HG03060 (cell line): Measurements from ENCODE around the gene ANO6.

Experiments used
- ATAC-seq: cut with Tn5 transposase; IDR thresholded peaks from one replicate; pipeline ENCODE4 v1.9.1; 2021; ENCODE audit warnings: low read depth, moderate number of reproducible peaks; ENCODE audit not compliant: unreplicated experiment

The ANO6 gene

DNA sequence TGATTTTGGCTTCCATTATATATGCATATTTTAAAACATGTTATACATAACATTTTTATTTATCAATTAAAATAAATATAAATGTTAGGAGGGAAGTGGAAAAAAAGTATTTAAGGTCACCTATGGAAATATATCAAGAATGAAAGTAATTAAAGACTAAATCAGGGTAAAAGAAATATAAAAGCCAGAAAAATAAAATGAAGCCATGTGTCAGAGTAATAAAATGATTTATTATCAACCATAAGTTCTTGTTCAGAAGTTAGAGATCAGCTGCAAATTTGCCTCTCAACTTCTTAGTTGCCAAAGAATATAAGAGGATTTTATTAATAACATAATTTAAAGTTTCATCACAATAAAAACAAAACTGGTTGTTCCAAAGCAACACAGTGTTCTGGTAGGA, 121.9 kb downstream of the ANO6 start:
- ATAC-seq, result no peak

DNA sequence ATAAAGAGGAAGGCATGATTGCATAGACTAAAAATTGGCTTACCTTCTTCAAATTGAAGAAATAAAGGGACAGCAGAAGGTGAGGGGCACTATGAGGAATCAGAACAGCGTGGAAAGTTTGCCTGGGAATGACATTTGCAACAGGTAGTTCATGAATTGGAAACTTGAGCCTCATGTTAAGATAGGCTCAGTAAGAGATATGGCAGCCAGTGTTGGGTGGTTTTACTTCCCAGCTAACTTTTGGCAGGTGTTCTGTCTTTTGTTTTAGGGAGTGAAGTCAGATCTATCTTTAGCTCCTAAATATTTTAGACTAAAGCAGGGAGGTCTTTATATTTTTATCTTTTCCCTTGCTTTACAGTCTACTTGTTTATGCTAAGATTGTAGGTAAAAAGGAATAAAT, 122.4 kb downstream of the ANO6 start:
- ATAC-seq, result no peak

DNA sequence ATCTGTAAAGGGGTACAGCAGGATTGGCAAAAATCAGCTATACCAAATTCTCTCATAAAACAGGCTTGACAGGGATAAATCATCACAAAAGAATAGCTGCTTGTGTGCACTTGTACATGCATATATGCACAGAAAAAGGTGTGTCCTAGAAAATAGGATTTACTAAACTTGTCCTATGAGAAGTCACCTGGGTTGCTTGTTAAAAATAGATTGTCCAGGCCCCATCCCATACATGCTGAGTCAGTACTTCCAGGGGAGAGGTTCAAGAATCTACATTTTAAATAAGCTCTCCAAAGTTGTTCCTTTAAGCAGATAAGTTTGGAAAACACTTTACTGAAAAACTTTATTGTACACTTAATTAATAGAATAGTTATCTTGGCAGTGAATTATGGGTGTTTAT, 123.1 kb downstream of the ANO6 start:
- no peak for ATAC-seq

DNA sequence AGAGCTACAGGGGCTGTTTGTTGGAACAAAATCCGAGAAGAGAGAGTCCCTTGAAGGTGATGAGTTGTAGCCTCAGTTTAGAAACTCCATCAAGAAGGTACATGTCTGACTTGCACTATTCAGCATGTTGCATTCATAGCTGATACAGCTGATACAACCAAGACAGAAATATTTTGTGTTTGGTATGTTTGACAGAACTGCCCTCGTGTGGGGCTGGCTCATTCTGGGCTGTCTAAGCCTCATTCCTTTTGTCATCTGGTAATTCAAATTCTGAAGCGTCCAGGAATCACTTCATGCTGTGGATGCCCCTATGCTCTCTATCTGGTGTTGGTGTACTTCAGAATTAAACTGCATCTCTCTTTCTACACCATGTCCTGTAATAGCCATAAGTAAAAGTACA, 126.3 kb downstream of the ANO6 start:
- no peak for ATAC-seq

DNA sequence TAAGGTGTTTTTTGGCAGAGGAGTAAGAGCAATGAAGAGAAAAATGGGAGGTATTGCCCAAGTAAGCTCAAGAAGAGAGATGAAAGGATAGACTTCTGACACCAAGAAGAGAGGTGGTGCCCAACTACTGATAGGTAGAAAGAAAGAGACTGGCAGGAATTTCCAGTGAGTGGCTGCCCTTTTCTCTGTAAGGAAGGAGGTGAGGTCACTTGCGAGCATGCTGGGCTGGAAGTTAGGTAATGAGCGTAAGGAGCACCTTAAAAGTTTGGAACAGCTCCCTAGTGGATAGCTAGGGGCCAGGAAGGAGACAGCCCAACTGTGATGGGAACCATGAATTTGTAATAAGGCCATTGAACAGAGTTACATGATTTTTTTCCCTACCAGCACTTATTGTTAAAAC, 127.0 kb downstream of the ANO6 start:
- ATAC-seq, result no peak

DNA sequence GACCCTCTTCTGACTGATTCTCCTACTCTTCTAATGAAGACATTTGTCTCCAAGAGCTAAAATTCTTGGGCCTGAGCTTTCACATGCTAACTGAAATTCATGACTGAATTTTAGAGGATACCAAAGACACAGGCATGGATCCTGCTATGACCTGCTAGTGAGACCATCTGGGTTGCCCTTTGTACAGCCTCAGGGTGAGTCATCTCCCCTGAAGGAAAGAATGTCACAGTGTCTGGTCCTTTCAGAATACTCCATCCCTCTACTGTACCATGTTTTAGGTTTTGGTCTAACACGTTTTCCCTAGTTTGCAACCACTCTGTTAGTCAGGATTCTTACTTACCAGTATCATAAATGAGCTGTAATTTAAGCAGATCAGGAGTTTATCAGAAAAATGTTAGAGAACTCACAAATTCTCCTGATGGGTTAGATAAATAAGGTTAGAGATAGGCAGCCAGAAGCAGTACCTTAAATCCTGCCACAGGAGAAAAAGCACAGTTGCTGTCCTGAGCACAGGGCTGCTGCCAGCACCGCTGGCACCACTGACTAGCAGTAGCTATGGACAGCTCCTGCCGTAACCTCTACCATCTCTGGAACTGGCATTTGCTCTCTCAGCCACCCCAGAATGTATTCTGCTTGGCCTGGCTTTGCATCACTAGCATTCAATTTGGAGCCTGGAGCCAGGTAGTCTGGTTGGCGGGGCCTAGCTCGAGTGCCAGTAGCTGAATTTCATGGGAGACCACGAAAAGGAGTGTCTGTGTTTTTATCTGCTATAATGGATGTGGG, 127.6 kb downstream of the ANO6 start:
- ATAC-seq, result no peak

DNA sequence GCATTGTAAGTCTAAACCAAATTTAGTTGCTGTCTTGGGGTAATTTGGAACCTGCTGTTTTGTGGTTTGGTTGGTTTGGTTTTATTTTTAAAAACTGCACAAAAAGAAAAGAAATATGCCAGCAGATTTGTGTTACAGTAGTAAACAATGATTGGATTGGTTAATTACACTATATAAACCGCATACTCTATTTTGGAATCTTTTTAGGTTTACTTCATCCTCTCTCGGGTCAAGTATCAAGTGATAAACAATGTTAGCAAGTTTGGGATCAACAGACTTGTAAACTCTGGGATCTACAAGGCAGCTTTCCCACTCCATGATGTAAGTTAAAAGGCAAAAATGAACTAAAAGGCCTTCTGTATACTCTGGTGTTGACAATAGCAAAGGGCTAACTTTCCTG, 132.4 kb downstream of the ANO6 start:
- no peak for ATAC-seq

DNA sequence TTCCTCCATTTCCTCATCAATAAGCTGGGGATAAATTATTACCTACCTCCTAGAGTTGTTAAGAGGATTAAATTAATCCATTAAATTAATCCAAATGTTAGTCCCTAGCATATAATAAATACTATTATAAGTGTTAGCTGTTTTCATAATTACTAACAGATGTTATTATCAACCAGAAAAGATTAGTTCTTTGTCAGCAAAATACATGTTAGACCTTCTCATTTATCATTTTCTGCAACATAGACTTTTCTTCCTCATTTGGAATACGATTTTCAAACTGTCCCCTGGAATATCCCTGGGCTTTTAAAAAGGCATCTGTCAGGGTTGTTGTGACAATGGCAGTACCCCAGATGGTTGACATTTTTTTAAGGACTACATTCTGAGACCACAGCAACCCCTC, 133.1 kb downstream of the ANO6 start:
- ATAC-seq, result no peak

DNA sequence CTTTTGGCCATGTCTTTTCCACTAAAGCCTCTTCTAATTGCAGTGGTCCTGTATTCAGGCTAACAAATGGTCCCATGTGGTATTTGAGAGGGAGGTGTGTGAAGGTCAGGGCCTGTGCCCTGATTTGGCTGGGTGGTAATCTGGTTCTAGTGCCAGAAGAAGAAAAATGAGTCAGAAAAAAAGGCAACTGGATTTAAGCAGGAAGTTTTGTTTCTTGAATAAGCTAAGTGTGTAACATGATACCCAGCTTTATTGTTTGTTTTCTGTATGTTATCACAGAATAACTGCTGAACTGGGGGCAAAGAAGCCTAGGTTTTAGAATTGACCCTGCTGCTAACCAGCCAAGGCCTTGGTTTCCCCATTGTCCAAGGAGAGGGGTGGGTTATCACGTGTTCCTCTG, 134.0 kb downstream of the ANO6 start:
- ATAC-seq, result no peak

DNA sequence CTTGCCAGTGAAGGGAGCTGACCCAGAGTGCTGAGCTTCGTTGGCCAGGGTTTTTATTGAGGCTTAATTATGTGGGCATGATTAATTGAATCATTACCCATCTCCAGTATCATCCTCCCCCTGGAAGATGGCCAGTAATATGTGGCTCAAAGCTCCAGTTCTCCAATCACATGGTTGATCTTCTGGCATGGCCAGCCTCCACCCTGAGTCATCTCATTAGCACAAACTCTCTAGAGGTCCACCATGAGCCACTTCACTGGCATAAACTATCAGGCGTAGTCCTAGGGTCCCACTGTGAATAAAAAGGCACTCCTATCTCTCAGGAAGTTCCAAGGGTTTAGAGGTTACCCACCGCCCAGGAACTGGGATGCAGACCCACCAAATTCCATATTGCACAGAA, 135.0 kb downstream of the ANO6 start:
- no peak for ATAC-seq

DNA sequence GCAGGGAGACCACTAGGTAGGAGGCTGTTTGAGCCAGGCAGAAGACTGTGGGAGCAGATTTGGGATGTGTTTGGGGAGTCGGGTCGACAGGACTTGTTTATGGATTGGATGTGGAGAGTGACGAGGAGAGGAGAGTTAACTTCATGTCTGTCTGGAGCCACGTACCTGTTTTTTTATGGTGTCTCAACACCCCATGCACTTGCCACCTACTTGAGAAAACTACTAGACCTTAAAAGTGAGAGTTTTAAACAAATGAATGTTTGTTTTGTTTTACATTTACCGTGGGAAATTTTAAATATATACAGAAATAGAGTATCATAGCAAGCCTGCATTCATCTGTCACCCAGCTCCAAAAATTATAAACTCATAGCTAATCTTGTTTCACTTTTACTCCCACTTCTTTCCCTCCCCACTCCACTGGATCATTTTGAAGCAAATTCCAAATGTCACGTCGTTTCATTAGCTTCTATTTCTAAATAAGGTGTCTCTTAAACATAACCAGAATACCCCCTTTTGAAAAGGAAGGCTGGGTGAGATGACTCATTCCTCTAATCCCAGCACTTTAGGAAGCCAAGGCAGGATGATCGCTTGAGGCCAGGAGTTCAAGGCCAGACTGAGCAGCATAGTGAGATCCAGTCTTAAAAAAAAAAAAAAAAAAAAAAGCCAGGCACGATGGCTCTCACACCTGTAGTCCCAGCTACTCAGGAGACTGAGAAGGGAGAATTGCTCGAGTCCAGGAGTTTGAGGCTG, 136.2 kb downstream of the ANO6 start:
- ATAC-seq, result no peak

DNA sequence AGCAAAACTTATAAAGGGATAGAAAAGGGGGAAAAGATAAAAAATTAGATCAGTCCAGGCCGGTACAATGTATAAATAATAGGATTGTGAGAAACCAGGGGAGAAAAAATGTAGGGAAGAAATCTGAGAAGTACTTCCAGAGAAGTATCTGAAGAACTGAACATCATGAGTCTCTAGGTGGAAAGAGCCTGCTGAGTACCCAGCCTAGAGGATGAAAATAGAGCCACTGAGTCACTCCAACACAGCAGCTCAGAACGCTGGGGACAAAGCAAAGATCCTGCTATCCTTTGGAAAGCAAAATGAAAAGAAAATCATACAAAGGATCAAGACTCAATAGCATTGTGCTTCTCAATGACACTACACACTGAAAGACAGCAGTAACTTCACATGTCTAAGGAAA, 138.0 kb downstream of the ANO6 start:
- no peak for ATAC-seq

DNA sequence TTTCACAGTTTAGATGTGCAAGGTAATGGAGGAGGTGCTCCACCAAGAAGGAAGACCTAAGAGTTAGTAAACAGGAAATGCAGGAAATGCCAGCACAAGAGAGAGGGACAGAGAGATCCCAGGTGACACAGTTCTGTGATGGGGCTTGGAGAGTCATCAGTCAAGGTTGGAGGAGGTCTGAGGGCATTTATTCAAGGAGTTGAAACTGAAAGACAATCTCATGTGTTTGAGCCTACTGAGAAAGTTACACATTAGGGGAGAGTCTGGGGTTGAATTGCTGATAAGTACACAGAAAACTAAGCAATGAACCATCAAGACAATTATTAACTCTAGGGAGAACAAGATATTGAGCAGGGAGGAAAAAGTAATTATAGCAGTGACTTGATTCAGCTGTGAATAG, 138.5 kb downstream of the ANO6 start:
- ATAC-seq, result peak; percentile 64

DNA sequence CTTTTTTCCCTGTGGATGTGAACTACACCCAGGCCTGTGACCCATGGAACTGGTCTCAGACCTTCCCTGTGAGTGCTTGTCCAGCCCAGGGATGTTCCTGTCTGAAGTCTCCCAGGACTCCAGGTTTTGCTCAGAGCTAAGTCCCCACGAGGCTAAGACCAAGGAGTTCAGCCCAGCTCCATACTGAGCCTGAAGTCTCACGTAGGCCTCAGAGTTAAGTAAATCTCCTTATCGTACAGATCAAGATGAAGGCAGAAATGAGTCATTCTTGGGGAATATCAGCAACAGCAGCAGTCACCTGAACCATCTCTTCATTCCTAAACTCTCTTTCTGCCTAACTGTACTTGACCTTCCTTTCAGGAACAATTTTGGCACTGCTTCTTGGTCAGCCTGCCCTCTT, 139.8 kb downstream of the ANO6 start:
- no peak for ATAC-seq

DNA sequence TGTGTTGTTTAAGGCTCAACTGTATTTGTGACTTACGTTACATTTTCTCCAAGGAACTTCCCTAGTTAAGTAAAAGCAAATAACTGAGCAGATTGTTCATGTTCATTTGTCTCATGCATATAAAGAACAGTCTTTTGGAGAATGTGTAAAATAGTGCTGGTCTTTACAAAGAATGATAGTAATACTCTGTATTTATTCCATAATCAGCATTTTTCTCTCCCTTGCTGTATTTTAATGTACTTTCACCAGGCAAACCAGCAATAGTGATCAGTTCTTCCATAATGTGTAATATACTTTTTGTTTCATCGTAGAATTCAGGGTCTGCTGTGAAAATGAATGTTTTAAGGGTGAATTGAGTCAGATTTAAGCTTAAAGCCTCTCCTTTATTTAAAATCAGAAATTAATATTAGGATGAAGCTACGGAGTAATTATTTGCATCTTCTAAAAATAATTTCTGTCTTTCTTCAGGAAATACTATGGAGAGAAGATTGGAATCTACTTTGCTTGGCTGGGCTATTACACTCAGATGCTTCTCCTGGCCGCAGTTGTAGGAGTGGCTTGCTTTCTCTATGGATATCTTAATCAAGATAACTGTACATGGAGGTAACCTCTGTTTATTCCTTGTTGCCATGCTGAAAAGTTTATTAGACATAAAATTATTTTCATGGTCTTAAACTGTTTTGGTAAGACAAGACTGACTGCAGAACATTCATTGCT, 141.1 kb downstream of the ANO6 start:
- ATAC-seq, result no peak

DNA sequence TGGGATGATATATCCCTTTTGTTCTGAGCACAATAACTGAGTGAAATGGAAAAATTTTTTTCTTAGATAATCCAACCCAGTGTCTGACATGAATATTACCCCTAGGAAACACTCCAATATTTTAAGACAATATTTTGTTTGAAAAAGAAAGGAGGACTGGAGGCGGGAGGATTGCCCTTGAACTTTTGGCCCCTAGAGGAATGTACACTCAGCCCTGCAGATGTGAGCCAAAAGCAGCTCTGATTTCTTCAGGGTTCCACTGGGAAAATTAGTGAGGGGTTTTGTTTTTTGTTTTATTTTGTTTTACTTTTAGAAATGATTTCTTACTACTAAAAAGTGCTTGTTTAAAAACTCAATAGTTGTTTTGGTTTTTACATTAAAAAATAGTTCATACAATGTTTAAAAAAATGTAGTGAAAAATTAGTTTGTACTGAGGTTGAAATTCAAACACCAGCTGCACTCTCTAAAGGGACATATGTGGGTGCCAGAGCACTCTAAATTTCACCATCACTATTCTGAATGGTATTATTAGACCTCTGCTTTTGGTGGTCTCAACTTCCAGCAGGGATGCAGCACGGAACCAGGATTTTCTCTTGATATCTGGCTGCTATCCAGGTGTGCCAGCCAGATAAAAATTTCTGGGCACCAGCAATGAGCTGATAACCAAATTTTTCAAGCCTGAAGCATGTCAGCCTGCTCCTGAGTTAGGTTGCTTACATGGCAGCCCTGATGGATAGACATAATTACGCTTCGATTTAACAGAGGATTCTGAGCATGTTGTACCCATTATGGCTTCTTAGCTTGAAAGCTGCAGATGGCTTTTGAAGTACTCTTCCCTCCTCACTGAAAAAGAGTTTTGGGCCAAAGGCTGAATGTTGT, 141.9 kb downstream of the ANO6 start:
- ATAC-seq, result no peak

DNA sequence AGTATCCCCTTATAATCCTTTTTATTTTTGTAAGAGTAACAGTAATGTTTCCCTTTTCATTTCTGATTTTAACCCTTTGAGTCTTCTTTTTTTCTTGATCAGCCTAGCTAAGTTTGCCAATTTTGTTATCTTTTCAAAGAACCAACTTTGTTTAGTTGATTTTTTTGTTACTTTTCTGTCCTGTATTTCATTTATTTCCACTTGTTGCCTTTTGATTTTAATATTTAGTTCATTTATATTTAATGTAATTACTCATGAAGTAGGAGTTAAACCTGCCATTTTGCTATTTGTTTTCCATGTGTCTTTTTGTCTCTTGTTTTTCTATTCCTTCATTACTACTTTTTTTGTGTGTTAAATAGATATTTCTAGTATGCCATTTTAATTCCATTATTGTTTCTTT, 146.4 kb downstream of the ANO6 start:
- ATAC-seq, result no peak

DNA sequence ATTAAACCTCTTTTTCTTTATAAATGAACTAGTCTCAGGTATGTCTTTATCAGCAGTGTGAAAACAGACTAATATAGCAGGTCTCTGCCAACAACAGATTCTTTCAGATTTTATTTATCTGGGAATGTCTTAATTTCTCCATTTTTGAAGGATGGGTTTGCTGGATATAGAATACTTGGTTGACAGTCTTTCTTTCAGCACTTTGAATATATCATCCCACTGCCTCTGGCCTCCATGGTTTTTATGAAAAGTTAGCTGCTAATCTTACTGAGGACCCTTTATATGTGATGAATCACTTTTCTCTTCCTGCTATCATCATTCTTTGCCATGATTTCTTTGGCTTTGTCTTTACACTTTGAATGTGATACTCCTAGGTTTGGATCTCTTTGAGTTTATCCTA, 148.0 kb downstream of the ANO6 start:
- no peak for ATAC-seq

DNA sequence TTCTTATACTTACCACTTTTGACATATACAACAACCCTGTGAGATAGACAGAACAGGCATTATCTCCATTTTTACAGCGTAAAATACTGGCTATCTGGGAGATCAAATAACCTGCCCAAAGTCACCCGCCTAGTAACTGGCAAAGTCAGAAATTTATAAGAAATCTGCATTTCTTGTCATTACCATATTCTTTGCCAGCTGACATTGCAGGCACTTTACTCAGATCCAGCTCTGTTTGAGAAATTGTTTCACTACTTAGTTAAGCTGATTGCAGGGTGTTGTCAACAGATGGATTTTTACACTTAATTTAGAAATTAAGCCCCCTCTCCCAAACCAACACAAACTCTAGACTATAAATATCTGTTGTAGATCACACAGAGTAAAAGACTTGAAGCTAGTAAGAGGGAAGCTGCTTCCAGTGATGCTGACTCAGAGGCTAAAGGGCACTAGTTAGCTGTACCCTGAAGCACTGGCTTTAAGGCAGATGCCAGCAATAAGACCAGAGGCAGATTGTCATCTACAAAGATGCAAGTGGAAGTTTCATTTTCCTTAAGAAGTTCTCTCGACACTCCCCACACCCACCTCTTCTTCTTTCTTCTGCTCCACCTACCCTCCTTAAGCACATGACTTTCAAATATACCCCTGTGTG, 153.1 kb downstream of the ANO6 start:
- ATAC-seq, result no peak

DNA sequence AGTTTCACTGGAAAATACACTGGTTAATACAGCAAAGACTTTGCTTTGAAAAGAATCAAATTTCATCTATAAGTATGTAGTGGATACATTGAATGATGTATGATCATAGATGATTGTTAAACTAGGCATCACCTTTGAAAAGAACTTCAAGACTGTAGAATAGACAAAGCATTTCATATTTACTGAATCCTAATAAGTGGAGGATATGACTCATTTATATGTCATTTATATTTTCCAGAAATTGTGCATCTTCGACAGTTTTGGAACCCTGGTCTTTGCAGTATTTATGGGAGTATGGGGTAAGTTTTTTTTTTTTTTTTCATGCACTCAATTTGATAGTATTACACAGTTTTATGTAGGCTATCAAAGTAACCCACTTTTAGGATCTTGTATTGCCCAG, 161.9 kb downstream of the ANO6 start:
- ATAC-seq, result no peak
